ENCODE data around the gene TUT1.

TUT1 gene

GRCh38 chr11:62577046-62577714, 14.1 kb downstream of the TUT1 start:
- no peak overlapping the region for H3K4me2 ChIP-seq (ENCODE audit: low read depth, low read length, poor library complexity, severe bottlenecking)
- no peaks in the 10 kb centered on the region for H4K20me1 ChIP-seq (ENCODE audit: low read depth, low read length)
- H3K27me3 ChIP-seq (ENCODE audit: low read length): no peaks in the 10 kb centered on the region
- peaks cover 31% of the 10 kb centered on the region for H3K79me2 ChIP-seq (ENCODE audit: insufficient read depth, low read length)
- no peak overlapping the region for H3K4me3 ChIP-seq (ENCODE audit: insufficient read depth, low read length, poor library complexity, severe bottlenecking)
- no peaks in the 10 kb centered on the region for H3K9me2 ChIP-seq (replicated peaks; ENCODE audit: insufficient read depth, low read length)
- H2AFZ ChIP-seq (ENCODE audit: low read depth, low read length, severe bottlenecking): no peak overlapping the region
- H3K9me3 ChIP-seq (ENCODE audit: insufficient read depth, low read length): no peaks in the 10 kb centered on the region
- H3K36me3 ChIP-seq (ENCODE audit: low read length): peaks cover 7% of the 10 kb centered on the region
- no peak for TF ChIP-seq EZH2phosphoT487 (conservative IDR thresholded peaks at IDR 0.05; ENCODE audit: low read length)
- TF ChIP-seq CTCF (IDR thresholded peaks at IDR 0.05; ENCODE audit: insufficient read depth, low read length, poor library complexity, severe bottlenecking): no peak
- H3F3A ChIP-seq (ENCODE audit: insufficient read depth): peaks cover 4% of the 10 kb centered on the region; the same call in 1 of the 2 replicates
- H3K27ac ChIP-seq (ENCODE audit: low read depth, low read length): no peak overlapping the region
- H3K9ac ChIP-seq (ENCODE audit: low read length): no peak overlapping the region

- Histone ChIP-seq H2AFZ (ENCODE audit: low read depth, low read length, severe bottlenecking) (no peak overlapping the region), H3K4me2 (ENCODE audit: low read depth, low read length, poor library complexity, severe bottlenecking) (peak overlapping the region; percentile 82), H3K27ac (ENCODE audit: low read depth, low read length) (no peak overlapping the region), H3K79me2 (ENCODE audit: insufficient read depth, low read length) (peaks cover 44% of the 10 kb centered on the region), H3K4me3 (ENCODE audit: insufficient read depth, low read length, poor library complexity, severe bottlenecking) (no peak overlapping the region), H3K9ac (ENCODE audit: low read length) (peak overlapping the region; percentile 91; the same call in 1 of the 2 replicates), H3K9me3 (ENCODE audit: insufficient read depth, low read length) (no peaks in the 10 kb centered on the region), H4K20me1 (ENCODE audit: low read depth, low read length) (no peaks in the 10 kb centered on the region), H3K9me2 (replicated peaks; ENCODE audit: insufficient read depth, low read length) (no peaks in the 10 kb centered on the region), H3K36me3 (ENCODE audit: low read length) (peaks cover 18% of the 10 kb centered on the region), H3F3A (ENCODE audit: insufficient read depth) (peaks cover 4% of the 10 kb centered on the region; the same call in 1 of the 2 replicates), H3K27me3 (ENCODE audit: low read length) (no peaks in the 10 kb centered on the region)
- TF ChIP-seq EZH2phosphoT487 (conservative IDR thresholded peaks at IDR 0.05; ENCODE audit: low read length): no peak
- no peak for TF ChIP-seq CTCF (IDR thresholded peaks at IDR 0.05; ENCODE audit: insufficient read depth, low read length, poor library complexity, severe bottlenecking)
Measured at GRCh38 chr11:62575837-62576236, 15.5 kb downstream of the TUT1 start.

GRCh38 chr11:62575156-62575555, 16.2 kb downstream of the TUT1 start:
- H3F3A ChIP-seq (ENCODE audit: insufficient read depth): peaks cover 4% of the 10 kb centered on the region; the same call in 1 of the 2 replicates
- H3K36me3 ChIP-seq (ENCODE audit: low read length): peaks cover 19% of the 10 kb centered on the region
- H3K4me2 ChIP-seq (ENCODE audit: low read depth, low read length, poor library complexity, severe bottlenecking): peak overlapping the region; percentile 82
- TF ChIP-seq EZH2phosphoT487 (conservative IDR thresholded peaks at IDR 0.05; ENCODE audit: low read length): no peak
- no peak for TF ChIP-seq CTCF (IDR thresholded peaks at IDR 0.05; ENCODE audit: insufficient read depth, low read length, poor library complexity, severe bottlenecking)
- H3K4me3 ChIP-seq (ENCODE audit: insufficient read depth, low read length, poor library complexity, severe bottlenecking): peak overlapping the region; percentile 65
- H3K9me3 ChIP-seq (ENCODE audit: insufficient read depth, low read length): no peaks in the 10 kb centered on the region
- no peak overlapping the region for H2AFZ ChIP-seq (ENCODE audit: low read depth, low read length, severe bottlenecking)
- H3K79me2 ChIP-seq (ENCODE audit: insufficient read depth, low read length): peaks cover 45% of the 10 kb centered on the region
- H3K27me3 ChIP-seq (ENCODE audit: low read length): no peaks in the 10 kb centered on the region
- no peaks in the 10 kb centered on the region for H4K20me1 ChIP-seq (ENCODE audit: low read depth, low read length)
- peak overlapping the region; percentile 48; the same call in 1 of the 2 replicates for H3K27ac ChIP-seq (ENCODE audit: low read depth, low read length)
- H3K9me2 ChIP-seq (replicated peaks; ENCODE audit: insufficient read depth, low read length): no peaks in the 10 kb centered on the region
- H3K9ac ChIP-seq (ENCODE audit: low read length): peak overlapping the region; percentile 91
